Subcutaneous adipose tissue (tissue), 4 donors: ENCODE measurements around the gene PYGM. TPM values are rescaled to one million over a fixed set of nuclear protein-coding genes. Genes with fewer than 3 reads are reported as not detected.

ENCODE experiments used
- total RNA-seq, 4 donors: library from RNA; depleted of rRNA; stranded (reverse); fragments of >200 nt; gene quantifications; one replicate each; pipeline ENCODE4 v1.1.0, GENCODE V29; 2016
- TF ChIP-seq, protein P1 (sequence below): fragments of 450-650 bp; IDR thresholded peaks from one replicate; pipeline ENCODE4 v1.5.1; 2016; ENCODE audit warnings: low read depth, mild to moderate bottlenecking, control low read depth, antibody characterized with exemption, moderate library complexity

Gene PYGM
- total RNA-seq, 4 donors from 2014 or later: 0.51 to 63.7 (median 4.4) TPM

DNA sequence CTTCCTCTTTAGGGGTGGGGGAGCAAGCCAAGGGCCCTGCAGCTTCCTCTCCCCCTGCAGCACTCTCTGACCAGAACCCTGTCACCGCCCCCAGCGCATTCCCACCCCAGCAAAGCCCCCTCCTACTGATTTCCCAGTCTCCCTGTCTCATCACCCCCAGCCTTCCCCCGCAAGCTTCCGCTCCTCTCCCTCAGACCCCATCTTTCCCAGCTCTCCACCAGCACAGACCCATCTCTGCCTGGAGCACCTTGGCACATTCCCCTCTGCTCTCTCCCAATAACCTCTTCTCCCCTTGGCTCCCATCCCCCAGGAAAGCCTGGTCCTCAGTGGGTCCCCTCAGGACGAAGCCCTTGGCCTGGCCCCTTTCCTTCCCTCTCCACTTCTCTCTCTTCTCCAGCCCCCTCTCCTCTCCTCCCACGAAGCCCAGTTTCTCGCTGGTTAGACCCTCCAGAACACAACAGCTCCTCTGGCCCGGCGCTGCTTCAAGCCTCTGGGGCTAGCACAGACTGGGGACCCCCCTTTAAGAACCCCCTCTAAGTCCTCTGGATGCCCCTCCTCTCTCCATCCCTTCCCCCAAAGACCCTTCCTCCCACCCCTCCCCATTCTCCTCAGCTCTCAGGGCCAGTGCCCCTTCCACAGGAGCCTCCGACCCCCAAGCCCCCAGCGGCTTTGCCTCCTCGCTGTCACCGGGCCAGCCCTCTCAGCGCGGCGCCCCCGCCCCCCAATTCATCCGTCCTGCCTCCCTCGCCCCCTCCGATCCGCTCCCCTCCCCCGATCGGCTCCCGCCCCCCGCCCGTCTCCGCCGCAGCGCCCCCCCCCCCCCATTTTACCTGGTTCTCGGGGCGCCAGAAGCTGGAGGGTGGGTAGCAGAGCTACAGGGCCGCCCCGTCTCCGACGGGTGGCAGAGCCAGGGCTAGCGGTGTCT lies 37.4 kb downstream of the PYGM start:
- TF ChIP-seq, protein P1, sequence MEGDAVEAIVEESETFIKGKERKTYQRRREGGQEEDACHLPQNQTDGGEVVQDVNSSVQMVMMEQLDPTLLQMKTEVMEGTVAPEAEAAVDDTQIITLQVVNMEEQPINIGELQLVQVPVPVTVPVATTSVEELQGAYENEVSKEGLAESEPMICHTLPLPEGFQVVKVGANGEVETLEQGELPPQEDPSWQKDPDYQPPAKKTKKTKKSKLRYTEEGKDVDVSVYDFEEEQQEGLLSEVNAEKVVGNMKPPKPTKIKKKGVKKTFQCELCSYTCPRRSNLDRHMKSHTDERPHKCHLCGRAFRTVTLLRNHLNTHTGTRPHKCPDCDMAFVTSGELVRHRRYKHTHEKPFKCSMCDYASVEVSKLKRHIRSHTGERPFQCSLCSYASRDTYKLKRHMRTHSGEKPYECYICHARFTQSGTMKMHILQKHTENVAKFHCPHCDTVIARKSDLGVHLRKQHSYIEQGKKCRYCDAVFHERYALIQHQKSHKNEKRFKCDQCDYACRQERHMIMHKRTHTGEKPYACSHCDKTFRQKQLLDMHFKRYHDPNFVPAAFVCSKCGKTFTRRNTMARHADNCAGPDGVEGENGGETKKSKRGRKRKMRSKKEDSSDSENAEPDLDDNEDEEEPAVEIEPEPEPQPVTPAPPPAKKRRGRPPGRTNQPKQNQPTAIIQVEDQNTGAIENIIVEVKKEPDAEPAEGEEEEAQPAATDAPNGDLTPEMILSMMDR: no peak

DNA sequence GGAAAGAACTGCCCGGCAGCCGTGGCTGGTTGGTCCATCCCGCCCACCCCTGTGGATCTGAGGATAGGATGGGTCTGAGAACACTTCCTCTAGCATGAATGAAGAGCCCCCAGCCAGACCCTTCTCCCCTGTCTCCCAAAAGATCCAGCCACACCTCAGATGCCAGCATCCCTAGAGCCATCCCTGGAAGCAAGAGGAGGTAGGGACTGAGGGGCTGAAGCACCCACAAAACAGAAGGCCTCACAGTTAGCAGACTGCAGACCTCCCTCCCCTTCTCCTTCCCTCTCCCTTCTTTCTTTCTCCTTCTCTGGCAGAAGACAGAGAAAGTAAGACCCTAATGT lies 38.4 kb downstream of the PYGM start:
- TF ChIP-seq, protein P1: no peak

DNA sequence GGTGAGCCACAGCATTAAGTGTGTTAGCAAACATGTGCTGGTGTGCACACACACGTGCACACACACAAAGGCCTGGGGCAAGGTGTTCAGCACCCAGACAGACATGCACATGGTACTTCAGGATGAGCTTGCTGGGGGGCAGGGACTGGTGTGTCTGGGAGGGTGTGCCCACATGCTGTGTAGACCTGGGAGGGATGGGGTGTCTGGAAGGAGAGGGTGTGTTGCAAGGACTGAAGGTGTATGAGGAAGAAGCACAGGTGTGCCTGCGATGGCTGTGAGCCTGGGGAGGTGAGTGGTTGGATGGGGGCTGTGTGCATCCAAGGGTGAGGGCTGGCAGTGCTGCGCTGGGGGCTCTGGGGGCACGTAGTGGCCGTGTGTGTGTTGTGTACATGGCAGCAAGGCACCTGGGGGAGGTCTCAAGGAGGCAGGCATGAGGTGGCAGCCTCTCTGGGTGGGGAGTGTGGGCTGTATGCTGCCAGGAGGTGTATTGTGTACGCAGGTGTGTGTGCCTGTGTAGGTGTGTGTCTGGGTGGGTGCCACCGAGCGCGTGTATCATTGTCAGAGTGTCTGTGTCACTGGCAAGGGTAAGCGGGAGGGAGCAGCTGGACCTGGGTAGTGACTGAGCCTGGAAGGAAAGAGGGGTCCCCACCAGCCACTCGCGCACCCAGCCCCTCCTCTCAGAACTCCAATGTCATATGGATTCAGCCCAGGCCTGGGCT lies 39.0 kb downstream of the PYGM start:
- TF ChIP-seq, protein P1: no peak

DNA sequence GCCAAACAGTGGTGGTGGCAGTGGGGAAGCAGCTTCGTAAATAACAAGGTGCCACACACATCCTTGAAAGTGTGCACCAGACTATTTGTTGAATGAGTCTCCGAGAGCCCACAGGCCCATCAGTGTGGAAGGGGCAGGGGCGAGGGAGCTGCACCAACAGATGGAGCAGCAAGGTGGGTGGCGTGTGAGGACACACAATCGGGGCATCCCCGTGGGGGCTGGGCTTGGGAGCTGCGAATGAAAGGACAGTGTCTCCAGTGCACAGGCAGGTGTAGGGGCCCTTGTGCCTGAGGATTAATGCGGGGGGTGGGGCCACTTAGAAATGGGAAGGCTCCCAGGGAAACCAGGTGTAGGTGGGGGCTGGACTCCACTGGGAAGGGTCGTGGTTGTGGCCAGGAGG lies 39.6 kb downstream of the PYGM start:
- TF ChIP-seq, protein P1: no peak

DNA sequence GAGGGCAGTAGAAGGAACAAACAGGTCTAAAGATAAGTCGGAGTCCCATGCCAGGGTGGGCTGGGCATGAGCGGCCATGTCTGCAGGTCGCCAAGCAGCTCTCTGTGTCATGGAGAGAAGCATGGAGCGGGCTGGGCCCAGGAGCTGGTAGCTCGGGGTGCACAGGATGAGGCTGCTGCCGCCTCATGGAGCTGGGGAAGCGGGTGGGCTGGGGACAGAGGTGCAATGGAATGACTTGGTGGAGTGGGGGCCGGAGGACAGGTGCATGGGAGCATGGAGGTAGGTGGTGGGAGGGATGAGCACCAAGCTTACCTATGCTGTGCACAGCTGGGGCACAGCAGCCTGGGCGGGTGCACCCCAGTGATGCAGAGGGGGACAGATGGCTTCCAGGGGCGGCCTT lies 40.4 kb downstream of the PYGM start:
- TF ChIP-seq, protein P1: no peak

DNA sequence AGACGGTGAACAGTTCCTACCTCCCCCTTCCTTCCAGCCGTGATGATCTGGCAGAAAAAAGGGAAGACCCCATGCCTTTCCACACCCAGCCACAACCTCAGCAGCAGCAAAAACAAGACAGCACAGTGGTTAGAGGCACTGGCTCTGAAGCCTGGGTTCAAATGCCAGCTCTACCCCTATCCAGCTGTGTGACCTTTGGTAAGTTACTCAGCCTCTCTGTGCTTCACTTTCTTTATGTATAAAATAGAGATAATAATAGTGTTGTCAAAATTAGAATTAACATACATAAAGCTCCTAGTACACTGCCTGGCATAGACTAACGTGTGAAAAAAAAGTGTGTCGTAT lies 41.0 kb downstream of the PYGM start:
- TF ChIP-seq, protein P1: no peak

DNA sequence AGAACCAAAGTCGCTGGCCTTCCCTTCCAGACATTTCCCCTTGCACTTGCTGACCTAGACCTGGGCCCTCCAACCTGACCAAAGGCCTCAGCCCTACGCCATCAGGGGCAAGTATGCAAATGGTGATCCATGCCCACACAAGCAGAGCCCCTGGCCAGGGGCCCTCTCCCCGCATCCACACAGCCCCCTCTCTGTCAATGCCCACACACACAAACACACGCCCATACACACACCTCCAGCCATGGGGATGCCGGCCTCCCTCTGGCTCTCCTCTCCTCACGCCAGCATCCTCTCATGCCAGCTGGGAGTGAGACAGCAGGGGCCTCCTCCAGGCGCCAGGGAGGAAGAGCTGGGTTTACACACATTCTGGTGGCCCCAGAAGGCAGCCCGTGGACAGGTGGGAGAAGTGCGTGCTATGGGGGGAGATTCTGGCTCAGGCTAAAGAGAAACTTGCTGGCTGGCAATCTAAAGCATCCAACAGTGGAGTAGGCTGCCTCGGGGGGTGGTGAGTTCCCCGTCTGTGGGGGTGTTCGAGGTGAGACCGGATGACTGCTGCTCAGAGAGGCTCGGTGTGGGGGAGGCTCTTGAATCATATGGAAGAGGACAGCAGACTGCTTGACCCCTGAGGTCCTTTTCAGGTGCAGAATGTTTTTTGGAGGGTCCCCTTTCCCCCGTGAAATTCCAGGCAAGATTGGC lies 41.5 kb downstream of the PYGM start:
- TF ChIP-seq, protein P1: no peak
